Gastrocnemius medialis (tissue), 4 donors: ENCODE results near the gene AMBP.

ENCODE experiments used
- POLR2A ChIP-seq, 2 donors: fragments of 450-650 bp; IDR thresholded peaks; one replicate each; pipeline ENCODE4 v1.6.1; 2017; ENCODE audit warnings: antibody characterized with exemption in 2 of 2, mild to moderate bottlenecking in 2 of 2, moderate library complexity in 2 of 2
- TF ChIP-seq, protein P1 (sequence below), 5 experiments: fragments of 450-650 bp in 3 of 5; fragments of 200-600 bp in 2 of 5; sonication (generic) in 2 of 5; IDR thresholded peaks in 4 of 5; conservative IDR thresholded peaks in 1 of 5; 1 replicate in 4 of 5; 2 replicates in 1 of 5; pipeline ENCODE4 v1.5.1; 2016 to 2019; ENCODE audit warnings: antibody characterized with exemption in 5 of 5, mild to moderate bottlenecking in 3 of 5, moderate library complexity in 3 of 5

GRCh38 chr9:114094971-114095370, 16.9 kb upstream of the AMBP start:
- TF ChIP-seq, protein P1, sequence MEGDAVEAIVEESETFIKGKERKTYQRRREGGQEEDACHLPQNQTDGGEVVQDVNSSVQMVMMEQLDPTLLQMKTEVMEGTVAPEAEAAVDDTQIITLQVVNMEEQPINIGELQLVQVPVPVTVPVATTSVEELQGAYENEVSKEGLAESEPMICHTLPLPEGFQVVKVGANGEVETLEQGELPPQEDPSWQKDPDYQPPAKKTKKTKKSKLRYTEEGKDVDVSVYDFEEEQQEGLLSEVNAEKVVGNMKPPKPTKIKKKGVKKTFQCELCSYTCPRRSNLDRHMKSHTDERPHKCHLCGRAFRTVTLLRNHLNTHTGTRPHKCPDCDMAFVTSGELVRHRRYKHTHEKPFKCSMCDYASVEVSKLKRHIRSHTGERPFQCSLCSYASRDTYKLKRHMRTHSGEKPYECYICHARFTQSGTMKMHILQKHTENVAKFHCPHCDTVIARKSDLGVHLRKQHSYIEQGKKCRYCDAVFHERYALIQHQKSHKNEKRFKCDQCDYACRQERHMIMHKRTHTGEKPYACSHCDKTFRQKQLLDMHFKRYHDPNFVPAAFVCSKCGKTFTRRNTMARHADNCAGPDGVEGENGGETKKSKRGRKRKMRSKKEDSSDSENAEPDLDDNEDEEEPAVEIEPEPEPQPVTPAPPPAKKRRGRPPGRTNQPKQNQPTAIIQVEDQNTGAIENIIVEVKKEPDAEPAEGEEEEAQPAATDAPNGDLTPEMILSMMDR (IDR thresholded peaks at IDR 0.05 in 4 of 5, conservative IDR thresholded peaks at IDR 0.05 in 1 of 5) = no peak
- TF ChIP-seq POLR2A (IDR thresholded peaks at IDR 0.05) = no peak
